ENCODE data around the gene SEC11A.
A peak's percentile ranks its signal among the peaks of the same experiment; 100 is the strongest.
"Not testable (repeated sequence)": the region's sequence is repeated elsewhere in the genome, so short reads cannot be mapped to it uniquely, and the experiment has no call there.

The SEC11A gene

DNA sequence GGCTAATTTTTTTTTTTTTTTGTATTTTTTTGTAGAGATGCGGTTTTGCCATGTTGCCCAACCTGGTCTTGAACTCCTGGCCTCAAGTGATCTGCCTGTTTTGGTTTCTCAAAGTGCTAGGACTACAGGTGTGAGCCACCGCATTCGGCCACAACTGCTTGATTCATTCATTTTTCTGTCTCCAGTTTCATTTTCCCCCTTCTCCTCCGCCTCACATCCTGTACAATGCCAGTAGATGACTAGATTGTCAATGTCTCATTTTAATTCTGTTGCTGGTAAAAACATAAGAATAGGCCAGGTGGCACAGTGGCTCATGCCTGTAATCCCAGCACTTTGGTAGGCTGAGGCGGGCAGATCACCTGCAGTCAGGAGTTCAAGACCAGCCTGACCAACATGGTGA is 20.4 kb upstream of the SEC11A start:
- DNase-seq: no peak

DNA sequence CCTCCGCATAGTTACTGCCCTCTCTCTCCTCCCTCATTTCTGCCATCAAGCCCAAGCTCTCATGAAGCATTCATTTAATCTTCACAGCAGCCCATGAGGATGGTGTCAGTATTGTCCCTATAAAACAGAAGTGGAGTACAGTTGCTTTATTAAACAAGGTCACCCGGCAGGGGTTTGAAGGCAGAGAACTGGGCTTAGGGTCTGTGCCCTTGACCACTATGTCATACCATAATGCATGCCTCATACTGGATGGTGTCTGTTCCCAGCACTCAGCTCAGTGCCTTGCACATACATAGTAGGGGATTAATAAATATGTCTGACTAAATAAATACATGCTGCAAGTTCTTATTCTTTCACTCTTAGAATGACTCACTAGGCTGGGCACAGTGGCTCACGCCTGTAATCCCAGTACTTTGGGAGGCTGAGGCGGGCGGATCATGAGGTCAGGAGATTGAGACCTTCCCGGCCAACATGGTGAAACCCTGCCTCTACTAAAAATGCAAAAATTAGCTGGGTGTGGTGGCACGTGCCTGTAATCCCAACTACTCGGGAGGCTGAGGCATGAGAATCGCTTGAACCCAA is 19.6 kb upstream of the SEC11A start:
- not testable (repeated sequence) for DNase-seq

DNA sequence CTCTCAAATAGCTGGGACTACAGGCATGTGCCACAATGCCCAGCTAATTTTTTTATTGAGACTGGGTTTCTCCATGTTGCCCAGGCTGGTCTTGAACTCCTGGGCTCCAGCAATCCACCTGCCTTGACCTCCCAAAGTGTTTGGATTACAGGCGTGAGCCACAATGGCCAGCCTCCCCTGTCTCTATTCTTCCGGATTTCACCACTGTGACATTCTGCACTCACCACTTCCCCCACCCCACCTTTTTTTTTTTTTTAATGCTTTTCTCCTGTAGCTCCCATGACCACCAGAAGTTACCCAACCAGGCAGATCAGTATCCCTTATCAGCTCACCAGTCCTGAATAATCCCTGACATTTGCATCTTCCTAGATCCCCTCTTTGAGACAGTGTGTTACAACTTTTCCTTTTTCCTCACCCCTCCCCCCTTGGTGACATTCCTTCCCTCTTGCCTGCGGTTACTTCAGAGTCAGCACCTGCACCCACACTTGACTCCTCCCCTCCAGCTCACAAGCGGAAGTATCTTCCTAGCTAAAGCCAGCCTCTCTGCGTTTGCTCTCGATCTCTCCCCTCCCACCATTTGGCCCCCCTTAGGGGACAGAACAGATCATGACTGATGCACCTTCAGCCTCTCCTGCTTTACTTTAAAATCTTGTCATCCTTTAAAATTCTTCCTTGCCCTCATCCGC is 19.0 kb upstream of the SEC11A start:
- DNase-seq: peak; percentile 59

DNA sequence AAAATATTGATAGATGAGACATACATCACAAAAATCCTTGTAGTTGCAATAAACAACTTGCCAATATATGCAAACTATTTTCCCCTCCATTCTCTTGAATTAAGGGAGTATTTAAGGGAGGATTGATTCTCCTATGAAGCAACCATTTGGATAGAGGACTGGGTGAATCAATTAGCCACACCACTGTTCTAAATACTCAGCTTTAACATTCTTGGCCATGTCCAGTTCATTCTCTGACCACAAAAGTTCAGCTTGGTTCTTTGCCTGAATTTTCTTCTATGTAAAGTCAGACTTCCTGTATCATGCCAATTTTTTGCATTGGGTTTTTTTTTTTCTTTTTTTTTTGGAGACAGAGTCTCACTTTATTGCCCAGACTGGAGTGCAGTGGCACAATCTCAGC is 15.8 kb upstream of the SEC11A start:
- peak; percentile 36 for DNase-seq

DNA sequence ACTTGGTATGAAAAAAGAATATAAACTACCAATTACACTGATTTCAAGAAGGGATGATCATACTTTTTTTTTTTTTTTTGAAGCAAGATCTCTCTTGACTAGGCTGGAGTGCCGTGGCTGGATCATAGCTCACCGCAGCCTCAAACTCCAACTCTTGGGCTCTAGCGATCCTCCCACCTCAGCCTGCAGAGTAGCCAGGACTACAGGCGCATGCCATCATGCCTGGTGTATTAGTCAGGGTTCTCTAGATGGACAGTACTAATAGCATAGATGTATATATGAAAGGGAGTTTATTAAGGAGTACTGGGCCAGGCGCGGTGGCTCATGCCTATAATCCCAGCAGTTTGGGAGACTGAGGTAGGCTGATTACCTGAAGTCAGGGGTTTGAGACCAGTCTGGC is 11.5 kb upstream of the SEC11A start:
- DNase-seq: peak; percentile 25

DNA sequence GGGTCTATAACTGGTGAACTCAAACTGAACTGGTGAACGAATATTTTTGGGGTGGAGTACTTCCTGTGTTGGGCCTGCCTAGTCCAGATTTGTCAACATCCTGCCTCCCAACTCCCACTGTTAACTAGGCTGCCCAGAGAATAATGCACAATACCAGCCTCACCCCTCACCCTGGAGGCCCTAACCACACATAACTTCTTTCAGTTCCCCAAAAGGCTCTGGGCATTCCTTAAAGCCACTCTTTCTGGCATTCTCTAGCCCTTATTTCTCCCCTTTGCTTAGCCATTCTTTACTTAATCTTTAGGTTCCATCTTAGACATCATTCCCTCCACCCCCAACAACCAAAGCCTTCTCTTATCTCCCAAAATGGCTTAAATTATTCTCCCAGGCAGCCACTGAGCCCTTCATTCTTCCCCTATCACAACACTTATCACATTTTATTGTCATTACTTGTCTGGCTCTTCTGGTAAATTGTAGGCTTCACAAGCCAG is 9.1 kb upstream of the SEC11A start:
- peak; percentile 41 for DNase-seq

DNA sequence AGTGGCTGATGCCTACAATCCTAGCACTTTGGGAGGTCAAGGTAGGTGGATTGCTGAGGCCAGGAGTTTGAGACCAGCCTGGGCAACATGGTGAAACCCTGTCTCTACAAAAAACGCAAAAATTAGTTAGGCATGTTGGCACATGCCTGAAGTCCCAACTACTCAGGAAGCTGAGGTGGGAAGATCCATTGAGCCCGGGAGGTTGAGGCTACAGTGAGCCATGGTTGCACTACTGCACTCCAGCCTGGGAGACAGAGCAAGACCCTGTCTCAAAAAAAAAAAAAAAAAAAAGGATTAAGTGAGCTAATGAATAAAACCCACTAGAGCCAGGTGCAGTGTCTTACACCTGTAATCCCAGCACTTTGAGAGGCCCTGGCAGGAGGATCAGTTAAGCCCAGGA is 6.7 kb upstream of the SEC11A start:
- DNase-seq: no peak

DNA sequence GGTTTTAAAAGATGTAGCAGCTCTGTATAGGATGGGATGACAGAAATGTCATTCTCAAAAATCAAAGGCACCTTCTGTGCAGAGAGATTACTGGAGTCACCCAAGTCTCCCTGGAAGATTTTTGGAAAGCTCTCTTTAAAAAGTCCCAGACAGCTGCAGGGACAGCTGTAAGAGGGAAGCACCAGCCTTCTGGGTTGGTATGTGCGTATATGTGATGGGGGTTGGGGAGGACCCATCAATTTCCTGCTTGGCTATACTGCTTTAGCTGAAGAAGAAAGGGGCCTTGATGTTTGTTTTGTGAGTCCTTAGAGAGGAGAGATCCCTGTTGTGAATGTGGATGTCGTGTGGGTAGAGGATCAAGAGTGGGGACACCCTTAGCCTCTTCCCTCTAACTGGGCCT is 5.4 kb upstream of the SEC11A start:
- no peak for DNase-seq

DNA sequence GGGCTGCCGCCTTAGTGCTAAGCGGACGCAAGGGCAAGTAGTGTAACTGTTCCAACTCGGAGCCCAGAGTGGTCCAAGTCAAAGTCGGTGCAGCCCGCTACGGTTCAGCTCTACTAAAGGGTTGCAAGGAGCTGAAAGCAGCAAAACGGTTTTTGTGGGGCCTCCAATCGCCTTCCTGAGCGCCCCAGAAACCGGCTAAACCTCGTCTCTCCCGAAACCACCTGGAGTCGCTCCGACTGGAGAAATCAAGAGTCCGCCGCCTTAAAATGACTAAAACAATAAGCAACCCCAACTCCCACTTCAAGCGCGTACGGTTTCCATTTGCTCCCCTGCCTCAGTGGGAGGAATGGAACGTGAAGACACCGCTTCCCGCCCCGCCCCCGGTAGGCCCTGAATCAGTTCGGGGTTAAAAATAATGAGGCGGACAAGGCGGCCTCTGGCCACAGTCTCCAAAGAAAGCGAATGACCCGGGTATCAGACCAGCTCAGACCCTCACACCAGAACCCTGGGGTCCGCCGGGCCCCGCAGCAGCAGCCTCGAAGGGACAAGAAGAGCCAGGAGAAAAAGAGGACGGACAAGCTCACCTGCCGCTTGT is 401 bp downstream of the SEC11A start:
- peak; percentile 39 for DNase-seq

DNA sequence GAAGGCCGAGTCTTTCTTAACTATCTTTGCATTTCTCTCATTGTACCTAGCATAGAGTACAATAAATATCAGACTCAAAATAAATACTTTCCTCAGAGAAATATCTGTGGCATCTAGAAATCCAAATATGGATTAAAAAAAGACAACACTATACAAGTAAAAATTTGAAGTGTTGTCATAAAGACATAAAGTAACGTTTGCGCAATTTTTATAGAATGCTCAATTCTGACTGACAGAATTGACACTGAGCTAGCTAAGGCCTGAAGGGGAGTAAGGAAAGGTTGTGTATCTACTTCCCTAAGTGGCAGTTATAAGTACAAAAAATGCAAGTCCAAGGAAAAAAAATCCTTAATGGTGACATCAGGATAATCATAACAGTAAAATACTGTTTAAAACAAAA is 1.1 kb downstream of the SEC11A start:
- no peak for DNase-seq

DNA sequence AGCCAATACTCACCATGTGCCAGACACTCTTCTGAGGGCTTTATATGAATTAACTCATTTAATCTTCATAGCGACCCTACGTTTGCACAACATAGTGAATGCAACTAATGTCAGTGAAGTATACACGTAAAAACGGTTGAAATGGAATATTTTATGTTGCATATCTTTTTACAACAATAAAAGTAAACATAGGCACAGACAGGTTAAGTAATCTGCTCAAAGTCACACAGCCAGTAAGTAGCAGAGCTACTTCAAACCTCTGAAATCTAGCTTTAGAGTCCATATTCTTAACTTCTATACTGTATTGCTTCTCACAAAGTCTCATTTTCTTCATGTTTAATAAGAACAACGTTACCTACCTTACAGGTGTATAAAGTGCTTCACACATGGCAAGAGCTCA is 1.6 kb downstream of the SEC11A start:
- DNase-seq: no peak

DNA sequence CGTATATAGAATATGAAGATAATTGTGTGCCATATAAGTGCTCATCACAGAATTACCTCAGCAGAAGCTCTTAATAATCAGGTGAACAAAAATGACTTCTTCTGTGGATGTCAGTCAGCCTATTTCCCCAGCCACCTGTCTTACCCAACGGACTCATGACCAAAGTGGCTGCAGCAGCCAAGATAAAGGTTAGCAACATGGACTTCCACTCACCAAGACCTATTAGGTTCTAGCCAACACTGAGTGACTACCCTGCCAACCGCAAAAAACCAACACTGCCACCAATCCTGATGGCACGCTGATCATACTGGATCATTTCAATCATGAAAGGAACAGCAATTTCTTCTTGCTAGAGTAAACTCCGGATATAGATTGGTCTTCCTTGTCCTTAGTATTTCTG is 12.1 kb downstream of the SEC11A start:
- no peak for DNase-seq

DNA sequence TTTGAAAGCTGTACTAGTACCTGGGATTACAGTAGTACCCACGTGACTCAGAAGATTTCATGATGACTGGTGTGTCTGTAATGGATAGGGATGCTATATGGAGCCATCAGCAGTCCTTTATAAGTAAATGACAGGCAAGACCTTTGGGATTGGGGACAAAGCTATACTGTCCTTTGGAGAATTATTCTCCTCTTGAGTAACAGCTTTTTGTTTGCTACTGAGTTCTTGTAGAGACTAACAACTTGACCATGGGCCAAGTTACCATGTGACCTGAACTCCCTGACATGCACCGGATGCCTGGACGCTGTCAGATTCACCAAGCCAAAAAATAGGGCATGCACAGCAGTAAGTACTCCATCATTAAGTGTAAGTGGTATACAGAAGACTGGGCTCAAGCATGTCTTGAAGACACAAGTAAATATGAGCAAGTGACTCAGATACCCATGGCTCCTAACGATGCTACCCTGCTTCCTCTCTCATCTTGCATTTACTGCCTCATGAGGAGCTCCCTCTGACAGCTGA is 12.9 kb downstream of the SEC11A start:
- no peak for DNase-seq

DNA sequence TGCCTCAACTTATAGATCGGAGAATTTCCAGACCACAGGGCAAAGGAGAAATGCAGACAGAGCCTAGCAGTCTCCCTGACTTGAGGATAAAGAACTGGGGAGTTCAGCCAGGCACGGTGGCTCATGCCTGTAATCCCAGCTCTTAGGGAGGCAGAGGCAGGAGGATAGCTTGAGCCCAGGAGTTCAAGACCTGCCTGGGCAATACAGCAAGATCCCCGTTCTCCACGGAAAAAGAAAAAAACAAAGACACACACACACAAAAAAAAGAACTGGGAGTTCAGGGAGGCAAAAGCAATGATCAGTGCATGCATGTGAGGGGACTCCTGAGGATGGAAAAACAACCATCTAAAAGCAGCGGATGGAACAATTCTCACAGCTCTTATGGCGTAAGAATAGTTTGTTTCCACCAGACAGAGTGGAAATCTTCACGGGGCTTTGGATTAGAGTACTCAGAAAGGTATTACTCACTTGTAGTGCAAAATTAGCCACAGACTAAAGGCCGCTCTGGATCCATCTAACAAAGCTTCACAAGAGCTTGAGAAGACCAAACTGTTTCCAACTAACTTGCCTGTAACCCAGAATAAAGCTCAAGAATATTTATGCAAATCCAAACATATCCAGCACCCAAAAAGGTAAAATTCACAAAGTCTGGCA is 16.3 kb downstream of the SEC11A start:
- DNase-seq: no peak

DNA sequence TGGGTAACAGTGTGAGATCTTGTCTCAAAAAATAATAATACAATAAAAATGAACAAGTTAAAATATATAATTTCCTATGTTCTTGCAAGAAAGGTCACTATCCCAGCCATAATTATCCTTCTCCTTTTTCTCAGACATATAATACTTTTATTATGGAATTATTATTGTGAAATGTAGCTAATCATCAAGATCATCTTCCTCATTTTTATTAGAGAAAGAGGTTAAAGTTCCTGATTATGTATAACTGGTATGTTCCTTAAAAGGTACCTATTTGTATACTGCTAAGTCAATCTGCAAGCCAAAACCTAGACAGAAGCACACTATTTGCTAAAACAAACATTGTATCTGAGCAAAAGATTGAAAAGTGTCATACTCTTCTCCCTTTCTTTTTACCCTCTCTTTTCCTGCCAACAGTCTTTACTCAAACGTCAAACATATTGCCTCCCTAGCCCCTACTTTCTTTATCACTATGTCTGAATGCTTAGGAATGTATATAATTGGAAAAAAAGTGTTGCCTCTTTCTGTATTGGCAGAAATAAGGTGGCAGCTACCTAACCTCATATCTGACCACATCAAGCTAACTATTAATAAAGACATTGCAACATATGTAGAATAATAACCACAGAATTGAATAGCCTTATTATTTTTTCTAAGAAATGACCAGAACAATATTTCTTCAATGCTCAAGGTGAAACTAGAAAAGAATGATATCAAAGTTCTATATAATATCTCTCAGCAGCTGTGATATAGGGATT is 18.5 kb downstream of the SEC11A start:
- DNase-seq: no peak

DNA sequence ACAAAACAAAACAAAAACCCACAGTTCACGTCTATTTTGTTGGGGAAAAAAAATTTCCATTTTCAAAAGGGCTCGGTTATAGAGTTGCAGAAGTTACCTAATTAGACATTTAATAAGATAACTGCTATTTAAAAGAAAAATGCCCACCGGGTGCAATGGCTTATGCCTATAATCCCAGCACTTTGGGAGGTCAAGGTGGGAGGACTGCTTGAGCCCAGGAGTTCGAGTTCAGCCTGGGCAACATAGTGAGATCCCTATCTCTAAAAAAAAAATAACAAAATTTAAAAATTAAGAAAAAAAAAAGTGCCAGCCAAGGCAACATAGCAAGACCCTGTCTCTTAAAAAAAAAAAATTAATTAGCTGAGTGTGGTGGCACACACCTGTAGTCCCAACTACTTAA is 19.2 kb downstream of the SEC11A start:
- DNase-seq: no peak

DNA sequence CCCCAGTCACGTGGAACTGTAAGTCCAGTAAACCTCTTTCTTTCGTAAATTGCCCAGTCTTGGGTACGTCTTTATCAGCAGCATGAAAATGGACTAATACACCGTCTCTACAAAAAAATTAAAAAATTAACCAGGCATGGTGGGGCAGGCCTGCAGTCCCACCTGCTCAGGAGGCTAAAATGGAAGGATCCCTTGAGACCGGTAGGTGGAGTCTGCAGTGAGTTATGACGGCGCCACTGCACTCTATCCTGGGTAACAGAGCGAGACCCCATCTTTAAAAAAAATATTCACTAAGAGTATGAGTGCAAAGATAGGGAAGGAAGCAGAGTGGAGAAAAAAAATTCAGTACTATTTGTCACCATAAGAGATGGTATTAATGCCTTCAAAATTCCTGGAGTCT is 25.6 kb downstream of the SEC11A start:
- DNase-seq: no peak

DNA sequence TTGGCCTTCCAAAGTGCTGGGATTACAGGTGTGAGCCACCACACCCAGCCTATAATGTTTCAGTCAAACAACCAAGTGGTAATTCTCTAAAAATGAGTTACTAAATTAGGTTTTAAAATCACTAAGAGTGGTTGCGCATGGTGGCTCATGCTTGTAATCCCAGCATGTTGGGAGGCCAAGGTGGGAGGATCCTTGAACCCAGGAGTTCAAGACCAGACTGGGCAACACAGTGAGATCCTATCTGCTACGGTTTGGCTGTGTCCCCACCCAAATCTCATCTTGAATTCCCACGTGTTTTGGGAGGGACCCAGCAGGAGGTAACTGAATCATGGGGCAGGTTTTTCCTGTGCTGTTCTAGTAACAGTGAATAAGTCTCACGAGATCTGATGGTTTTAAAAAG is 26.1 kb downstream of the SEC11A start:
- DNase-seq: no peak

DNA sequence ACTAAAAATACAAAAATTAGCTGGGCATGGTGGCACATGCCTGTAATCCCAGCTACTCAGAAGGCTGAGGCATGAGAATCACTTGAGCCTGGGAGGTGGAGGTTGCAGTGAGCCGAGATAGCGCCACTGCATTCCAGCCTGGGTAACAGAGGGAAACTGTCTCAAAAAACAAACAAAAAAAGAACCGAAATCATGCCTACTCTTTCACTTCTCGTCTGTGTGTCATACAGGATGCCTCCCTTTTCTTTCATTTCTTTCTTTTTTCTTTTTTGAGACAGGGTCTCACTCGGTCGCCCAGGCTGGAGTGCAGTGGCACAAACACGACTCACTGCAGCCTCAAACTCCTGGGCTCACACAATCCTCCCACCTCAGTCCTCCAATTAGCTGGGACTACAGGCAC is 29.5 kb downstream of the SEC11A start:
- not testable (repeated sequence) for DNase-seq

DNA sequence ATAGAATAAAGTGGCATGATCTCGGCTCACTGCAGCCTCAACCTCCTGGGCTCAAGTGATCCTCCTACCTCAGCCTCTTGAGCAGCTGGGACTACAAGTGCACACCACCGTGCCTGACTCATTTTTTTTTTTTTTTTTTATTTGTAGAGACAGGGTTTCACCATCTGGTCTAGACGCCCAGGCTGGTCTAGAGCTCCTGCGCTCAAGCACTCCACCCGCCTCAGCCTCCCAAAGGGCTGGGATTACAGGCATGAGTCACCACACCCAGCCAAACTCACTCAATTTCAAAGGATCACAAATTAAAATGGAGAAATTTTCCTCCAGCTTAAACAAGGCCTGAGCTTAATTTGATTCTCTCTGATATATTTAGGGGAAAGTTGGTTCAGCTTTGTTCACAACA is 30.6 kb downstream of the SEC11A start:
- peak; percentile 83 for DNase-seq

DNA sequence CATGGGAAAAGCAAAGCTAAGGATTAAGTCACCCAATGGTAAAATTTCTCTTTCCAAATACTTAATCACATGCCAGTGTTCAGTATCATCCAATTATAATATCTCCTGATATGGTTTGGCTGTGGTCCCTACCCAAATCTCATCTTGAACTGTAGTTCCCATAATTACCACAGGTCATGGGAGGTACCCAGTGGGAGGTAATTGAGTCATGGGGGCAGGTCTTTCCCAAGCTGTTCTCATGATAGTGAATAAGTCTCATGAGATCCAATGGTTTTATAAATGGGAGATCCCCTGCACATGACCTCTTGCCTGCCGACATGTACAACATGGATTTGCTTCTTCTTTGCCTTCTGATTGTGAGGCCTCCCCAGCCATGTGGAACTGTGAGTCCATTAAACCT is 31.8 kb downstream of the SEC11A start:
- DNase-seq: peak; percentile 28

DNA sequence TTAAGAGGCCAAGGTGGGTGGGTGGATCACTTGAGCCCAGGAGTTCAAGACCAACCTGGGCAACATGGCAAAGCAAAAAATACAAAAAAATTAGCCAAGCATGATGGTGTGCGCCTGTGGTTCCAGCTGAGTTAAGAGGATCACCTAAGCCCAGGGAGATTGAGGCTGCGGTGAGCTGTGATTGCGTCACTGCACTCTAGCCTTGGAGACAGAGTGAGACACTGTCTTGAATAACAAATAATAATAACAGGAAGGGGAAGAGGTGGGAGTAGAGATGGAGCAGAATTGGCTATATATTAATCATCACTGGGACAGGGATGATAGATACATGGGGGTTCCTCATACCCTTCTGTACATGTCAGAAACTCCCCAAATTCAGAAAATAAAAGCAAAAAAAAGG is 34.1 kb downstream of the SEC11A start:
- no peak for DNase-seq

DNA sequence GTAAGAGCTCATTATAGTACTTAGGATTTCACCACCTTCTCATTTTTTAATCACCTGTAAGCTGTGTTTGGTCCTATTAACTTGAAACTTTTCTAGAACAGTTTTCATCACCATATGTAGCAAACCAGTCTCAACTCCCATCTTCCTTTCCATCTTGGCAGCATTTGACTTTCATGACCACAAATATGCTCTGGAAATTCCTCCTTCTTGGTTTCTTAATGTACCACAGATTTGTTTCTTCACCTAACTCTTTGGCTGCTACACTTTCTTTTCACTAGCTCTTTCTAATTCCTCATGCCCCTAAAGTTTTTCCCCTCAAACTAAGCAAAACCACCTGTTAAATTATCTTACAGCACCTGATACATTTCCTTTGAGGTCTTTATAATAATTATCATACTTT is 44.7 kb downstream of the SEC11A start:
- peak; percentile 82 for DNase-seq
